ENCODE measurements around the gene PSMD12.

Gene PSMD12

DNA sequence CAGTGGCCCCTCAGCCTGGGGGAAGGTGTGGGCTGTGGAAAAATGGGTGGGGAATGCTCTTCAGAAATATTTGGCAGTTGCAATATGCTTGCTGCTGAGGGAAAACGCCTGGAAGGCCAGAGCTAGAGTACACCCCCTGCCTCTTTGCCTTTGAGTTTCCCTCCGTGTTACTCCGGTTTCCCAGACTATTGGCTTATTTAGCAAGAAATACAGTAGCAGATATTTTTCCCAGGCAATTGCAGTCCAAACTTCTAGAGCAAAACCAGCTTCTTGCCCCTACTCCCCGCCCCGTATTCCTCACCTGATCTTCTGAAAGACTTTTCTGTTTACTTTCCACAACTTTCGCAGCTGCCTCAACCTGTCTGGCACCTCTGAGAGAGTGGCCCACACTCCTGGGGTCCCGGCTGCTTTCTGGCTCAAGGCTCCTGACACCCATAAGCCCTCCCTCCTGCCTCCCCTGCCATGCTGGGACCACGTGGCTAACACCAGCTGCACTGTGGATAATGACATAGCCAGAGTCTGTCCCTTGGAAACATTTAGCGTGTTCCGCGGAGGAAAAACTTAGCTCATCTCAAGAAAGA lies 75.6 kb downstream of the PSMD12 start:
- H3K4me1 ChIP-seq (ENCODE audit: insufficient read depth, low read length) = peaks cover 4% of the 10 kb centered on the region; the same call in 1 of the 2 replicates
- no peaks in the 10 kb centered on the region for H3K9me3 ChIP-seq (ENCODE audit: control insufficient read depth, insufficient read depth, low read length)
- no peaks in the 10 kb centered on the region for H3K36me3 ChIP-seq (ENCODE audit: insufficient read depth, low read length)
- H3K9ac ChIP-seq (ENCODE audit: low read depth, low read length) = no peak overlapping the region

DNA sequence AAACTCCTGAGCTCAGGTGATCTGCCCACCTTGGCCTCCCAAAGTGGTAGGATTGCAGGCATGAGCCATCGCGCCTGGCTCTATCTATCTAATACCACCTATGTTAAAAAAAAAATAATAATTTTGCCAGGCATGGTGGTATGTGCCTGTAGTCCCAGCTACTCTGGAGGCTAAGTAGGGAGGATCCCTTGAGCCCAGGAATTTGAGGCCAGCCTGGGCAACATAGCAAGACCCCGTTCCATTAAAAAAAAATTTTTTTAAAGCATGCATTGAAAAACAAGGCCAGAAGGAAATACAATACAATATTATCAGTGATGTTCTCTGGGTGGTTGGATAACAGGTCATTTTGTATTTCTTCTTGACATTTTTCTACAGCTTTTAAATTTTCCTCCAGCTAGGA lies 76.1 kb downstream of the PSMD12 start:
- H3K36me3 ChIP-seq (ENCODE audit: insufficient read depth, low read length) = no peaks in the 10 kb centered on the region
- no peaks in the 10 kb centered on the region for H3K9me3 ChIP-seq (ENCODE audit: control insufficient read depth, insufficient read depth, low read length)
- H3K4me1 ChIP-seq (ENCODE audit: insufficient read depth, low read length) = peaks cover 4% of the 10 kb centered on the region; the same call in 1 of the 2 replicates
- no peak overlapping the region for H3K9ac ChIP-seq (ENCODE audit: low read depth, low read length)

- Histone ChIP-seq H3K36me3 (ENCODE audit: insufficient read depth, low read length) (no peaks in the 10 kb centered on the region), H3K9ac (ENCODE audit: low read depth, low read length) (no peak overlapping the region), H3K9me3 (ENCODE audit: control insufficient read depth, insufficient read depth, low read length) (no peaks in the 10 kb centered on the region), H3K4me1 (ENCODE audit: insufficient read depth, low read length) (peaks cover 4% of the 10 kb centered on the region; the same call in 1 of the 2 replicates)
Observed at GRCh38 chr17:67289181-67289876, 77.0 kb downstream of the PSMD12 start.
